NB4 (cell line): ENCODE results near the gene KIF2C.

ENCODE experiments used
- DNase-seq: peaks from one replicate; pipeline ENCODE4 v3.0.0; 2010; ENCODE audit warnings: low read depth
- H3K4me3 ChIP-seq: one replicate; pipeline ENCODE4 v1.5.1; 2011; ENCODE audit warnings: mild to moderate bottlenecking, low read depth, low read length, moderate library complexity
- CTCF ChIP-seq: IDR thresholded peaks from one replicate; pipeline ENCODE4 v1.5.1; 2012; ENCODE audit warnings: low read depth, low read length
- MAX ChIP-seq: IDR thresholded peaks from 2 replicates; pipeline ENCODE4 v1.6.1; 2011; ENCODE audit warnings: low read depth, low read length
- MYC ChIP-seq: IDR thresholded peaks from 2 replicates; pipeline ENCODE4 v1.6.1; 2011; ENCODE audit warnings: low read depth, low read length
- POLR2A ChIP-seq: IDR thresholded peaks from 2 replicates; pipeline ENCODE4 v1.6.1; 2011; ENCODE audit warnings: mild to moderate bottlenecking; ENCODE audit not compliant: insufficient read length; ENCODE audit errors: extremely low read depth

KIF2C gene

GRCh38 chr1:44776730-44777068, 37.1 kb downstream of the KIF2C start:
- no peak for DNase-seq
- TF ChIP-seq MAX, result no peak
- no peak for TF ChIP-seq CTCF
- TF ChIP-seq MYC, result no peak
- no peak for TF ChIP-seq POLR2A
- peak overlapping the region; percentile 69 for H3K4me3 ChIP-seq

GRCh38 chr1:44777547-44777946, 37.9 kb downstream of the KIF2C start:
- TF ChIP-seq POLR2A (no peak), CTCF (no peak), MAX (no peak), MYC (no peak)
- DNase-seq, result no peak
- H3K4me3 ChIP-seq, result peak overlapping the region; percentile 69

- peak overlapping the region; percentile 69 for H3K4me3 ChIP-seq
- DNase-seq, result peak; percentile 36
- TF ChIP-seq MYC (no peak), CTCF (no peak), POLR2A (no peak), MAX (no peak)
Measured at GRCh38 chr1:44777969-44778635, 38.5 kb downstream of the KIF2C start.

- H3K4me3 ChIP-seq, result peak overlapping the region; percentile 69
- DNase-seq, result no peak
- no peak for TF ChIP-seq MAX
- TF ChIP-seq CTCF, result no peak
Measured at GRCh38 chr1:44778705-44779576, 39.3 kb downstream of the KIF2C start.

- DNase-seq, result peak; percentile 25
- H3K4me3 ChIP-seq, result no peak overlapping the region
- no peak for TF ChIP-seq MAX
- TF ChIP-seq CTCF, result no peak
- TF ChIP-seq POLR2A, result no peak
- TF ChIP-seq MYC, result no peak
Measured at GRCh38 chr1:44780583-44781121, 41.0 kb downstream of the KIF2C start.
